GM11168 (cell line): ENCODE data around the gene RNF217.

Experiments used
- in situ Hi-C: fragments of 300-500 bp; cut with MboI; formaldehyde crosslinking; loops from one replicate; pipeline ENCODE4 v1.12.0; 2022; ENCODE audit warnings: low sequenced_read_pairs; ENCODE audit not compliant: unreplicated experiment

RNF217 gene

GRCh38 chr6:124987291-124987690 lies 25.1 kb downstream of the RNF217 start:
- in situ Hi-C loops: no loop called here

GRCh38 chr6:124987999-124988591 lies 25.9 kb downstream of the RNF217 start:
- in situ Hi-C loops: no loop called here

GRCh38 chr6:124989136-124989983 lies 27.1 kb downstream of the RNF217 start:
- in situ Hi-C loops: no loop called here

GRCh38 chr6:124990988-124991387 lies 28.8 kb downstream of the RNF217 start:
- in situ Hi-C loops: no loop called here

GRCh38 chr6:124991764-124992295 lies 29.6 kb downstream of the RNF217 start:
- in situ Hi-C loops: no loop called here

- in situ Hi-C loops: no loop called here
These were observed 31.1 kb downstream of the RNF217 start for GRCh38 chr6:124993327-124993726.

GRCh38 chr6:124994648-124995047 lies 32.4 kb downstream of the RNF217 start:
- in situ Hi-C loops: no loop called here

GRCh38 chr6:124995131-124995530 lies 32.9 kb downstream of the RNF217 start:
- in situ Hi-C loops: no loop called here

- in situ Hi-C loops: no loop called here
These were observed 33.5 kb downstream of the RNF217 start for GRCh38 chr6:124995645-124996325.

GRCh38 chr6:124996411-124996810 lies 34.2 kb downstream of the RNF217 start:
- in situ Hi-C loops: no loop called here

GRCh38 chr6:124997196-124997875 lies 35.1 kb downstream of the RNF217 start:
- in situ Hi-C loops: no loop called here

GRCh38 chr6:124999105-124999764 lies 37.0 kb downstream of the RNF217 start:
- in situ Hi-C loops: no loop called here

GRCh38 chr6:125001684-125002405 lies 39.6 kb downstream of the RNF217 start:
- in situ Hi-C loops: no loop called here

- in situ Hi-C loops: no loop called here
These were observed 40.1 kb downstream of the RNF217 start for GRCh38 chr6:125002406-125002741.

GRCh38 chr6:125003070-125003469 lies 40.8 kb downstream of the RNF217 start:
- in situ Hi-C loops: no loop called here

- in situ Hi-C loops: no loop called here
These were observed 42.0 kb downstream of the RNF217 start for GRCh38 chr6:125004198-125004597.

- in situ Hi-C loops: no loop called here
These were observed 42.8 kb downstream of the RNF217 start for GRCh38 chr6:125004797-125005595.

GRCh38 chr6:125008261-125008703 lies 46.0 kb downstream of the RNF217 start:
- in situ Hi-C loops: no loop called here

- in situ Hi-C loops: no loop called here
These were observed 46.7 kb downstream of the RNF217 start for GRCh38 chr6:125008957-125009356.
